Glomerular visceral epithelial cell (primary cell): ENCODE results near the gene FRMD6.

Source experiments
- DNase-seq: peaks from one replicate; pipeline ENCODE4 v3.0.0-alpha.2; 2016; ENCODE audit errors: extremely low spot score

Gene FRMD6

DNA sequence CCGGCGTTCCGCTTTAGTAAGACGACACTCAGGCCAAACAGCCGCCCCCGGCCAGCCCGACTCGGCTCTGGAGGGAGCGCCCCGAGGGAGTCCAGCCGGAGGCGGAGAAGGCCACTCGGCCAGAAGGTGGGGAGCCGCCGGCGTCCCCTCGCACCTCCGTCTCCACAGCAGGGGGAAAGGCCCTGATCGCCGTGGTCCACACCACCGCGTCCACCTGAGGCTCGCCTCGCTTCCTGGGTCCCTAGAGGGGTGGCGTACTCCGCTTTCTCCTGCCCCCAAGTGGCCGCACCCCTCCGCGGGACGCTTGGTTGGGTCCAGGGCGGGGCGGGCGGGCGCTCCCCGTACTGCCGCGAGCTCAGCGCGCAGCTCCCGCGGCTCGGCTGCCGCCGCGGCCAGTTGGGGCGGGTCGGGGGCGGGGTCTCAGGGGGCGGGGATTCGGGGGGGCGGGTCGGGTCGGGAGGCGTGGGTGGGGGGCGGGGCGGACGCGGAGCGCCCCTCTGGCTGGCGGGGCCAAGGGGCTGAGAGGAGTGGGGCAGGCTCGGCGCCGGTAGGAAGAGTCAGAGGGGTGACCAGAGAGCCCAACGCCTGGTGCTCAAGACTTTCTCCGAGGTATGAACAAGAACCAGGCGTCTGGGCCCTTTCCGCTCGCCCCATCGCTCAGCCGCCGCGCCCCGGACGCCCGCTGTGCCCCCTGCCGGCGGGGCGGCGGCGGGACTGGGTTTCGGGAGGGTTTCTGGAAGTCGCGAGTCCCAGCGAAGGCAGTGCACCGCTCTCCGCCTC, at the start of gene FRMD6:
Gene FRMD6 (plus strand): TSS at position 523 of the 780 bp plus-strand sequence. CDS start 37,927 bp downstream, outside the sequence.
- DNase-seq: peak; percentile 93

DNA sequence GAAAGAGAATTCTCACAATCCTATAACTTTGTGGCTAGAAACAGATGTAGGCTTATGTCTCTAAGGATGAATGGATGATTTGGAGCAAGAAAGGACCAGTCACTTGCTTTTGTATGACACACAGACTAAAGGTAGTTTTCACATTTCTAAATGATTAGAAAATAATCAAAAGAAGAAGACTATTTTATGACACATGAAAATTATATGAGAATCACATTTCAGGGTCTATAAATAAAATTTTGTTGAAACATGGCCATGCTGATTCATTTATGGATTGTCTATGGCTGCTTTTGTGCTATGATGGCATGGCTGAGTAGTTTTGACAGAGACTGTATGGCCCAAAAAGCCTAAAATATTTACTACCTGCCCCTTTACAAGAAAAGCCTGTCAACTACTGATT, 49.4 kb upstream of the FRMD6 start:
- no peak for DNase-seq

DNA sequence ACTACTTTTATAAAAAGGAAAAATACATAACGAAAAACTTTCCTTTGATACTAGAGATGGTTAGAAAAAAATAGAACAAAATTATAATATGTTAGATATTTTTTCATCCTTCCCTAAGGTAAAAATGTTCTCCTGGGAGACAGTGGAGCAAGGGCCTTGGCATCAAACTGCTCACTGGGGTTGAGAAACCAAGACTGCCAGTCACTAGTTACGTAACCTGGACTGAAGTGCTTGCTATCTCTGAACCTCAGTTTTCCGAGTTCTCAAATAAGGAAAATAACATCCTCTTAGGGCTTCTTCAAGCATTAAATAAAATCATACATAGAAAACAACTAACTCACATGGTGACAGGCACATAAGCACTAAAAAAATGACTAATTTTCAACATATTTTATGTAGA, 48.2 kb upstream of the FRMD6 start:
- DNase-seq: no peak

DNA sequence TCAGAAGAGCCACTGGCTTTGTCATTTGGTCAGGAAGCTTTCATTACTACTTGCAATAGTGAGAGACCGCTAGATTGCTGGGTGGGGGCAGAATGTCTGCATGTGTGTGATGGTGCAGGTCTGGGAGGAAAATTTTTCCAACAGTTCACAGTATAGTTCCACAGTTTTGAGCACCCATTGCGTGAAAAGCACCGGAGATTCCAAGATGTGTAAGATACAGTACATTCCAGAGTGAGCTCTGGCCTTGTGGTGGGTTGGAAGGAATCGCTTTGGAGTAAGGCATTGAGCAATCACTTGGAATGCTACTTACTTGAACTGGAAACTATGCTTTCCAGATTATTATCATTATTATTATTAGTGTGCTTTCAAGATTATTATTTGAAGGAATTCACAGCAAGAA, 47.6 kb upstream of the FRMD6 start:
- peak; percentile 80 for DNase-seq

DNA sequence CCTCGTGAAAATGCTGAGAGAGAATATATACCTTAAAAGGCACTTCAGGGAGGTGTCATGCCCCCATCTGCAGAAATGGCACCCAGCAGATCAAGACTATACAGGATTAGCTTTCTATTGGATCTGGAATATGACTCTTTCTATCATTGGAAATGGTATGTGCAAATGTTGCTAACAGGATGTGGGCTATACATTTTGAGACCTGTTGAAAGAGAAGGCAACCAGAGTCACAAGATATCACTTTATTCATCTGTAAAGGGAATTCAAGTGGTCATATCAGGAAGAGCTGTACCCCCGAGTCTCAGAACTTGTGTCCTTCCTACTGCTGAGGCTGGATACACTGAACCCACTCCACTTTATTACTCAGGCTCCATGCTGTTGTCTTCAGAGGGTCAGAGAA, 46.1 kb upstream of the FRMD6 start:
- no peak for DNase-seq

DNA sequence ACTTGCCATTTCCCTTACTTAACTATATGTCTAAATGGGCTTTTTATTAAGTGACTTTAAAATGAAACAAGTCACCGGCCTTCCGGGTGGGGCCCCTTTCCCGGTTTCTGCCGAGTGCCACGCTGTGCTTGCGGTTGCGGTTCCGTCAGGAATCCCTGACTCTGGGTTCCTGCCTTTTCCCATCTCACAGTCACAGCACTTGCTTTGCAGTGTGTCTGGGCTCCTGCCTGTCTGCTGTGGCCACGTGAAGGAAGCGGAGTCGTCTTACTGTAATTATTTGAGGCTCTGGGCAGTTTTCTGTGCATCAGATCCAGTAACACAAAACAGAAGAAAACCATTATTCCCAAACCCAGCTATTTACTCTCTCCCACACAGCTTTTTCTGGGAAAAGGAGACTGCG, 44.0 kb upstream of the FRMD6 start:
- peak; percentile 88 for DNase-seq

DNA sequence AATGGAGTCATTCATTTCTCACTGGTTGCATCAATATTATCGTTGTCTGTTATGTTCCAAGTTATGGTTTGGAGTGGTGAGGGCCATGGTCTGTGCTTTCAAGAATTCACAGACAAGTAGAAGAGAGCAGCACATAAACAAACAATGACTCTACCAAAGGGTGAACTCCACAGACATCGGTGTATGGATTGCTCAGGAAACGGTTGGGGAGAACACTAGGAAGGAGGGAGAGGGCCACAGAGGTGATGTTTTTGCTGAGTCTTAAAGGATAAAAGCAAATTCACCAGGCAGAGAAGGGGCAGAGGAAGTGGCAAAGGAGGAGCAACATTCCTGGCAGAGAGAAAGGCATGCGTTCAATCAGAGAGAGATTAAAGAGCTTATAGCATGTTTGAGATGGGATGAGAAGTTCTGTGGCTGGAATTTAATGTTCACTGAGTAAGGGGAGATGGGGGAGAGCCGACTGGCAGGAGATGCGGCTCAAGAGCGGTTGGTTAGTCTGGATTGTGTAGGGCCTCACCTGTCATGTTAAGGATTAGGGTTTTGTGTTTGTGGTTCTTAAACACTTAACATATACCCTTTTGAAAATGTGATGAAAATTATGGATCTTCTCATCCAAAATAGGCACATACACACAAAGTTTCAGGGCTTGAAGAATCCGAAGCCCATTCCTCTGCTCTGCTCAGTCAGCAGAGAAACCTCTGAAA, 42.3 kb upstream of the FRMD6 start:
- peak; percentile 43 for DNase-seq

DNA sequence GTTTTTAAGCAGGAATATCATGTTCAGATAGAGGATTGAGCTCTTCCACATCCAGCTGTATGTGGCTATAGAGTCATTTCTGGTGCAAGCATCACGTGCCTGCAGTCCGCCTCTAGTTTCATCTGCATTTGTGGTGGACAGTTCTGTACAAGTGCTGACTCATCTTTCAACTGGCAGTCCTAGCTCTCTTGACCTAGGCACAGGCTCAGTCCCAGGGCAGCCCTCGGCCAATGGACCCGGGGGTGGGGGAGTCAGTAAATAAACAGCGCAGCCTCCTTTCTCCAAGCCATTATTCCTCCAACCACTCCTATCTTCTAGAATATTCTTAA, 41.8 kb upstream of the FRMD6 start:
- peak; percentile 62 for DNase-seq

DNA sequence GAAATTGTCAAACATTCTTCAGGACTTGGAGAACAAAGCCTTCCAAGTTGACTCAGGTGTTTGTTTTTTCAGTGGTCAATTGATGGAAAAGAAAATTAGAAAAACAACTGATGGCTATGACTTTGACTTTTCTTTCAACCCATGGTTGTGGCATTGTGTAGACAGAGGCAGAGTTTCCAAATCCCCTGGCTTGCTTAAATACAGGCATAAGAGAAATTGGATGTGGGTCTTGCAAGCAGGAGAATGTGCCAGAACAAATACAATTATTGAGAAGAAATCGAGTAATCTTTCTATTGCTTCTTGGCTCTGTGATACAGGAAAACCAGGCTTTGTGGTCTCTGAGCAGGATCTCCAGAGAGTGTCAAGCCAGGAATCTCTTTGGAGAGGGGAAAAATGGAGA, 40.9 kb upstream of the FRMD6 start:
- DNase-seq: no peak

DNA sequence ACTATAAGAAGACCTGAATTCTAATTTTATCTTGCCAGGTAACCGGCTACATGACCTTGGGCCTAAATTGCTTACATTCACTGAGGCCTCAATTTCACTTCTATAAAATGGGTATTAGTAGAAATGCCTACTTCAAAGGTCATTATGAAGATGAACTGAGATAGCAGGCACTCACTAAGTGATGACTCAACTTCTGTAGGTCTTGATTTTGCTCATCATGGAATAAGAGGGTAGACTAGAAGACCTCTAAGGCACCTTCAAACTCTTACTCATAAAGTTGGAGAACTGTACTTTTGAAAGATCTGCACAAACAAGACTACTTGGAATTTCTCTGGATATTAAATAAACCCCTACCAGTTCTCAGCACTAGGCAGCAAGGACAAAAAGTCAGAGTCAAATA, 39.3 kb upstream of the FRMD6 start:
- DNase-seq: no peak

DNA sequence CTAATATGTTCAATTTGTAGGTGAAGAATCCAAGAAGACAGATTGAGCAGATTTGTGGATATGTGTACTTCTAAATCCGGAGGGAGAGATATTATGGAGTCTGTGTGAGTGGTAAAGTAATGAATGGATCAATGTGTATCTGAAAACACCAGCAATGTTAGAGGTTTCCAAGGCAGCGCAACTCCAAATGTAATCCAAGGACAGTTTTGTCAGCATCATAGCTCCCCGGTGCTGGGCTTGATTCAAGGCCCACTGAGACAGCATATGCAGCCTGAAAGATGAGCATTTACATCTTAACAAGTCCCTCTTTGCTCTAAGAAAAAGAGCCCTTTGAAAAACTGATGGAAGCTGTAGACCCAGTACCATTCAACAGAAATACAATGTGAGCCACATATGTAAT, 38.3 kb upstream of the FRMD6 start:
- DNase-seq: no peak

DNA sequence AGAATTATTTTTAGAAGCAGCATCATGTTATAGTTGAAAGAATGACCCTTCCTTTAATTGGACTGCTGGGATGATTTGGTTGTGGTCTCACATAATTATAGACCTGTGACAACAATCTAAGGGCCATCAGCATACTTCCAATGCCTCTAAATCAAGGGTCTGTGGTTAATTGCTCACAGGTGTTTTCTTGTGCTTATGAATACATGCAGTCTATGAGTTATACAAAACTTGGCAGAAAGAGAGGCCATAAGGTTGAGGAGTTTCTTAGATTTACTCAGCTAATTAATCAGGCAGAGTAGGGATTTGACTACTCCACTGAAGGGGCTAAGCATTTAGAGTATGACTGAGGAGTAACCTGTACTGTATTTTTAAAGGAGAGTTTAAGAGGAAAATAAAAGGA, 37.0 kb upstream of the FRMD6 start:
- no peak for DNase-seq

DNA sequence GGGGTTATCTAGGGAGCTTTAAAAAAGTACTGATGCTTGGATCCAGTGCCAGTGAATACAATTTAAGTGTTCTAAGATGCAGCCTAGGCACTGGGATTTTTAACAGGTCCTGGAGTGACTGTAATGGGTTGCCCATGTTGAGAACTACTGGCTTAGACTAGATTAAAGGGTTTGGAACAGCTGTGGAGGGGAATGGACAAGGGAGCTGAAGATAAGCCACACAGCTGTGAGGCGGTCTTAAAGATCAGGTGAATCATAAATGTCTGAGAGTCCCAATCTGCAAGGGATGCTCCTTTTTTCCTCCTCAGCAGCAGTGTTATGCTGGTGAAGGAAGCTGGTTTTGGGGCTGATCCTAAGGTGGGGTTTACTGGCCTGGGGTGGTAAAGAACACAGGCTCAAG, 35.5 kb upstream of the FRMD6 start:
- DNase-seq: no peak

DNA sequence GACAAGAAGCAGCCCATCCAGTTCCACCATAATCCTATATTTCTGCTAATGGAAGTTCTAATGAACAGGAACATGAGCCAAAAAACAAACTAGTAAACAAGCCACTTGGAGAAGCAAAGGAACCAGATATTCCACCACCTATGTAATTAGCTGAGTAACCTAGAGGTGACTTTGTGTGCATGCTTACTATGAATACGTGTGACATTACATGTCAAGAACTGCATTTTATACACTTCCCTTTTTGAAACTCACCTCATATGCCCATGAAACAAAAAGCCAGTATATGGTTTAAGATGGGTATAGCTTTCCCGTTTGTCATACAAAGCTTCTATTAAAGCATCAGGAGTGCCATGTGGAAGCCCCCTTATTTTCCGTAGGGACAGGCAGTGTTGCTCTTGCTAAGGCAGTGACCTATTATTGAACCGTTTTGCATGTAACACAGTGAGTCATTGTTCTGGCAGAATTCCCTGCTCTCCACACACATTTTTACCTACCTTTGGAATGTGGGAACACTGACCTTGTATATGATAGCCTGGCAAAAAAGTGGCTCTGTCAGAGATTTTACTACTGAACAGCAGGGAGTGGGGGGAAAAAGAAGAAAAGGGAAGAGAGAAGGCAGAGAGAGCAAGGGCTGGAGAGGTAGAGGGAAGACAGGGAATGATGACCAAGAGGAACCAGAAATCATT, 34.8 kb upstream of the FRMD6 start:
- DNase-seq: peak; percentile 91

DNA sequence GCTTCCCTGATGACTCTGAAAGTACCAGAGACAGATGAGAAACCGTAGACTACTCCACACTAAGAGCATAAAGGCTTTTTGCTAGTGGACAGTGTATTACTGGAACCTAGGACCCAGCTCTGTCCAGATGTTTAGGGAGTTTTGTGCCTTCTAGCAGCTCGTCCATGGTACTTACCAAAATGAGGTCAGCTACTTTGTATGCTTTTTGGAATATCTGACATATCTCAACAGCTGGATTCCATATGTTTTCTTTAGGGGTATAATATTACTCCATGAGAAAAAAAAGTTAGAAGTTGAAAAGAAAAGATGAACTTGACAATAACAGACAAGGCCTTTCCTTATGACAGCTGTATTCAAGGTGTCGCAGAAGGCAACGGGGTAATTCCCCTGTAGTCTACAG, 32.1 kb upstream of the FRMD6 start:
- no peak for DNase-seq

DNA sequence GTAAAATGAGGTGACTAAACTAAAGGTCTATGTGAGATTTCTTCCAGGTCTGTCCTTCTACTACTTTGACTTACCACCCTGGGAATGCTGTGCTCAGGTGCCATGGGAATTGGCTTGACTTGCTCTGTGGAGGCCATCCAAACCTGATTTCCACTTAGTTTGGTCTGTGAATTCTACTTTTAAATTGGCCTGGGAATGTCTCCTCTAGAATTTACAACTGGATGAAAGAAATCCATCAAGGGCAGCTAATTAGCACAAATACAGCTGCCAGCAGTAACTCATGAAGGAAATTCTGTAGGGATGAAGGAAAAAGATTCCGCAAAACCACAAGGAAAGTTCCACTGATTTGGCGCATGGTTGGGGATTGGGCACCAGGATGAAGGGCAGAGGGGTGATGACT, 31.7 kb upstream of the FRMD6 start:
- DNase-seq: no peak

DNA sequence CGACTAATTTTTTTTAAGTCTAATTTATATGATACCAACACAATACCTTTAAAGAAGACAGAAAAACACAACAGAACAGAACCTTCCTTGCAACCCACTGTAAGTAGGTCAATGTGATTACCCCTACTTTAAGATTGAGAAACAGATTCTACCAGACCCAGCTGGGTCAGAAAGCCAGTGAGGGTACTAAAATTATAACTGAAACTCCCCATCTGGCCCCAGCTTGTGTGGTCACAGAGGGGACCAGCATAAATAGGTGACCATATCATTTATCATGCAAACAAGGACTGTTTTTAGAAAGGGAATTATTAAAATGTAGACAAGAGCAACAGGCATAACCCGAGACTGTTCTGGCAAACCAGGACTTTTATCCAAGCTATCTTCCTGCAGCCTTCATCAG, 30.1 kb upstream of the FRMD6 start:
- DNase-seq: no peak

DNA sequence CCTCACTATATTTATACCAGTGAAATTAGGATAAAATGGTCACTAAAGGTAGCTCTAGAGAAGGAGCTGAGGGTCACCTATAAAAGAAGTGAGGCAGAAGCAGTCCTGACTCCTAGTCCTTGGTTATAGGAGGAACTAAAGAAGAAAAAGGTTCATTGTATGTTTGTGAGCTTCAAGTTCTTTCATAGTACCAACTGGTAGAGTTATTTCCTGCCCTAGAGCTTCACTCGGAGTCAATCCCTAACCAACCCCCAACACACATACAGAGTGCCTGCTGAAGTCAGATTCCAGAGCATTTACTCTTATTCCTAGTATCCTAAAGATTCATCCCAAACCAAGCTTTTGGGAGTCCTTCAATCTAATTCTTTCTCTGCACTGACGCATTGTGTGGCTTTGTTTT, 29.3 kb upstream of the FRMD6 start:
- DNase-seq: no peak

DNA sequence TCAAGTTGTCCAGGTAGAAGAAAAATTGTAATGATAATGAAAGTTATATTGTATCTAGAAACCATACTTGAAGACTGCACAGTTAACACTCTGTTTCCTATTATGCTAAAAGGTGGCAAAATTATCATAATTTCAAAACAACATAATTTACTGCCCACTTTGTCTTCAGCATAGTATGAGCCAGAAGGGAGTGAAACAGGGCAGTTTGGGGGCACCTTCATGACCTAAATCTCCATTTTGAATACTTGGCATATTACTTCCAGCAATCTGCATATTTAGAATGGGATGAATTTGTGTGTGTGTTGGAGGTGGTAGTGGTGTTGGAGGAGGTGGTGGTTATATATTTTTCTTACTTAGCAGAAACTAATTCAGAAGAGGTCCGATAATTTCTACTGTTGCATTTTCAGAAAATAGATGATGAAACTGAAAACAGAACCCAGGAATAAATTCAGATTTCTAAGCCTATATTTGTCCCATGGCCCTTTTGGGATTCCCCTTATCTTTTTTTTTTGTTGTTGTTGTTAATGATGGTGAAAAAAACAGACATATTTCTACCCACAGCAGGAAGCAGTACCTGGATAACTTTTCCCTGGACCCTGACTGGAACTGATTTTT, 26.6 kb upstream of the FRMD6 start:
- DNase-seq: no peak

DNA sequence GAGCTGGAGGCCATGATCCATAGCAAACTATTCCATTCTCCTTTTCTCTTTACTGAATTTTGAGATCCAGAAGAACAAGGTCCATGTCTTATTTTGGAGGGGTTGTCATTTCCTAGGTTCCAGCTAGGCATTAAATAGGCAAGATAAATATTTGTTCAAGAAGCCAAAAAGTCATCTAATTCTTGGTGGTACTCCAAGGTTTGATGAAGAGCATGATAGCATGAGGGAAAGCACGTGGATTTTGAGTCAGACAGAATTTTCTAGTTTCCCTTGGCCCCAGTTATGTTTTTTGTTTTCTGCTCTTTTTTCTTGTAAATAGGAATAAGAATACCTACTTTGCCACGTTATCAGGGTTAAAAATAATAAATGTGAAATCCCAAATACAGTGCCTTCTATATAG, 25.5 kb upstream of the FRMD6 start:
- no peak for DNase-seq

DNA sequence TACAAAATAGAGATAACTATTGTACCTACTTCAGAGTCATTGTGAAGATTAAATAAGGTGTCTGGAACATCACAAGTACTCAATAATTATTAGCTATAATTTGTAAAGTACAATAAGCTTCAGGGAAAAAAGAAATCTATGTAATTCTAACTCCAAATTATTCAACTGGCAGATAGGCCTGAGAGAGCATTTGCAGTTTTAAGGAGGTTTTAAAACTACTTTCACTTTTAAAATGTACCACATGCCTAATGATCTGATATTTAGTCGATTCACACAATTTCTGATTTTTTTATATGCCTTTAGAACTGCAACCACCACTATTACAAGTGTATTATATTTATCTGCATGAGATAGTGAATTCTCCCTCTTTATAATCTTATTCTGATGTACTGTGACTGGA, 24.9 kb upstream of the FRMD6 start:
- DNase-seq: no peak

DNA sequence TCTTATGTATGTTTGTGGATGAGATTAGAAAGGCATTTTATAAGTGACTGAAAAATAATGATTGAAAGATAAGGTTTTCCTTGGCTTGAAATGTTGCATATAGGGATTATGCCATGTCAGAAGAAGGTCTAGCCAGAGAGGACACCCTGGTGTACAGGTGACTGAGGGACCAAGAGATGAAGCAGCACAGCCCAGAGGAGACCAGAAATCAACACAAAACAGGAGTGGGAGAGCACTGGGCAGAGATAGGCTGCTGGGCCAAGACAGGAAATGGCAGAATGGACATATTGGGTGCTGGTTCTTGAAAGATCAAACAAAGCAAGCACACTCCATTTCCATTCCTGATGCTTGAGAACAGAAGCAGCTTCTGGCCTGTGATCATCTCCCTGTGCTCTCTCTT, 24.4 kb upstream of the FRMD6 start:
- no peak for DNase-seq

DNA sequence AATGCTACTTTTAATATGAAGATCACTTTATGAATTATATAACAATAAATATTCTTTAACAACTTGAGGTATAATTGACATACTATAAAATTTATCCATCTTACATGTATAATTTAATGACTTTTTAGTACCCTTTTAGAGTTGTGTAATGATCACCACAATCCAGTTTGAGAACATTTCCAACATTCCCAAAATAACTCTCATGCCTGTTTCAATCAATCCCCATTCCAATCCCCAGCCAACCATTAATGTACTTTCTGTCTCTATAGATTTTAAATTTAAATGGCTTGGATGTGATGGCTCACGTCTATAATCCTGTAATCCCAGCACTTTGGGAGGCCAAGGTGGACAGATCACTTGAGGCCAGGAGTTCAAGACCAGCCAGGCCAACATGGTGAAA, 23.5 kb upstream of the FRMD6 start:
- DNase-seq: no peak
